Natural killer cell (primary cell): ENCODE measurements around the gene SCT. TPM values are rescaled to one million over a fixed set of nuclear protein-coding genes. Genes with fewer than 3 reads are reported as not detected.

ENCODE experiments used
- ATAC-seq, 3 donors: fragments of 150-1000 bp in 2 of 3; fragments of 200-7000 bp in 1 of 3; cut with Tn5 transposase; 1 replicate in 1 of 3; 2 replicates in 2 of 3; pipeline ENCODE4 v1.10.0; 2021; ENCODE audit warnings: mild to moderate bottlenecking in 2 of 3, moderate library complexity in 2 of 3
- DNase-seq, 2 donors: peaks; one replicate each; pipeline versions ENCODE4 v3.0.0 to v3.0.0-alpha.2; 2013 to 2021; ENCODE audit warnings: mixed read lengths in 1 of 2
- H3K27ac ChIP-seq: one replicate; pipeline ENCODE4 v1.5.1; 2013; ENCODE audit warnings: mild to moderate bottlenecking, low read length
- H3K27me3 ChIP-seq: one replicate; pipeline ENCODE4 v1.6.1; 2013; ENCODE audit warnings: low read length; ENCODE audit not compliant: control insufficient read depth, insufficient read depth
- H3K36me3 ChIP-seq: one replicate; pipeline ENCODE4 v1.6.1; 2013; ENCODE audit warnings: low read length; ENCODE audit not compliant: control insufficient read depth, insufficient read depth
- H3K4me1 ChIP-seq: one replicate; pipeline ENCODE4 v1.6.1; 2013; ENCODE audit warnings: low read length; ENCODE audit not compliant: control insufficient read depth, insufficient read depth
- H3K4me3 ChIP-seq: one replicate; pipeline ENCODE4 v1.5.1; 2013; ENCODE audit warnings: low read length
- H3K9me3 ChIP-seq: one replicate; pipeline ENCODE4 v1.6.1; 2013; ENCODE audit warnings: low read length; ENCODE audit not compliant: control insufficient read depth, insufficient read depth
- H3K27ac Mint-ChIP-seq, 2 donors: one replicate each; pipeline ENCODE4 v1.8.0; 2022; ENCODE audit warnings: mild to moderate bottlenecking in 2 of 2, mixed read lengths in 2 of 2, moderate library complexity in 1 of 2
- H3K27me3 Mint-ChIP-seq, 2 donors: one replicate each; pipeline ENCODE4 v1.8.0; 2022; ENCODE audit warnings: low read depth in 2 of 2, mixed read lengths in 2 of 2
- H3K36me3 Mint-ChIP-seq: one replicate; pipeline ENCODE4 v1.8.0; 2022; ENCODE audit warnings: mixed read lengths
- H3K4me1 Mint-ChIP-seq, 2 donors: one replicate each; pipeline ENCODE4 v1.8.0; 2022; ENCODE audit warnings: mixed read lengths in 2 of 2
- H3K4me3 Mint-ChIP-seq: one replicate; pipeline ENCODE4 v1.8.0; 2022; ENCODE audit warnings: mild to moderate bottlenecking, moderate library complexity, mixed read lengths
- H3K9me3 Mint-ChIP-seq, 2 donors: one replicate each; pipeline ENCODE4 v1.8.0; 2022; ENCODE audit warnings: mixed read lengths in 2 of 2
- CTCF ChIP-seq: fragments of 200-600 bp; IDR thresholded peaks from one replicate; pipeline ENCODE4 v1.8.0; 2022; ENCODE audit warnings: antibody characterized with exemption
- WGBS: methylation state at CpG from one replicate; pipeline ENCODE4 v1.1.7; 2013; ENCODE audit warnings: missing lambda C conversion rate; ENCODE audit not compliant: insufficient coverage; 5-methylcytosine and 5-hydroxymethylcytosine counted together
- intact Hi-C: fragments of 100-400 bp; cut with micrococcal nuclease; formaldehyde crosslinking; loops from one replicate; pipeline ENCODE4 v1.14.2; 2022
- total RNA-seq, 4 donors: library from RNA; stranded (reverse); fragments of 120-200 nt in 1 of 4; gene quantifications; one replicate each; pipeline versions ENCODE4 v1.2.3 to v1.2.4, GENCODE V29; 2013 to 2022

The SCT gene
- total RNA-seq, 3 donors from 2014 or later (not counting 1 experiment from before 2014, with no cell fraction given): not detected

GRCh38 chr11:637593-638521 is 10.9 kb upstream of the SCT start:
- H3K4me1 ChIP-seq: peaks cover 21% of the 10 kb centered on the region
- H3K4me3 ChIP-seq: no peak overlapping the region
- no peaks in the 10 kb centered on the region for H3K36me3 Mint-ChIP-seq
- H3K4me1 Mint-ChIP-seq: peaks cover 5 to 19% of the 10 kb centered on the region in 2 donors
- peaks cover 4% of the 10 kb centered on the region for H3K9me3 ChIP-seq
- peaks cover 8 to 24% of the 10 kb centered on the region in 2 donors for H3K27me3 Mint-ChIP-seq
- no peak overlapping the region for H3K27ac ChIP-seq
- DNase-seq (peak in 1 of 2 donors; percentile 7), ATAC-seq (no peak)
- H3K4me3 Mint-ChIP-seq: peak overlapping the region; percentile 57
- 33% methylated on average over 54 of the region's 55 CpGs for WGBS
- intact Hi-C loops: no loop called here
- TF ChIP-seq CTCF: no peak
- H3K36me3 ChIP-seq: peaks cover 2% of the 10 kb centered on the region
- no peaks in the 10 kb centered on the region for H3K9me3 Mint-ChIP-seq
- peaks cover 16% of the 10 kb centered on the region for H3K27me3 ChIP-seq
- peak overlapping the region in 1 of 2 donors; percentile 47 for H3K27ac Mint-ChIP-seq

- Histone ChIP-seq H3K9me3 (no peaks in the 10 kb centered on the region), H3K4me3 (no peak overlapping the region), H3K36me3 (no peaks in the 10 kb centered on the region), H3K27ac (no peak overlapping the region), H3K27me3 (peaks cover 16% of the 10 kb centered on the region), H3K4me1 (peaks cover 18% of the 10 kb centered on the region)
- H3K4me1 Mint-ChIP-seq: peaks cover 5 to 14% of the 10 kb centered on the region in 2 donors
- H3K4me3 Mint-ChIP-seq: peak overlapping the region; percentile 57
- WGBS: 2% methylated on average over 34 of the region's 34 CpGs
- DNase-seq (peak in 1 of 2 donors; percentile 20), ATAC-seq (no peak)
- H3K27ac Mint-ChIP-seq: no peak overlapping the region
- H3K27me3 Mint-ChIP-seq: peaks cover 8 to 24% of the 10 kb centered on the region in 2 donors
- intact Hi-C loops: no loop called here
- no peak for TF ChIP-seq CTCF
- H3K9me3 Mint-ChIP-seq: no peaks in the 10 kb centered on the region
- H3K36me3 Mint-ChIP-seq: no peaks in the 10 kb centered on the region
Observed at GRCh38 chr11:637333-637592, 10.3 kb upstream of the SCT start.

GRCh38 chr11:636511-637332 is 9.7 kb upstream of the SCT start, which contains the start of gene DRD4:
TSS of gene DRD4 (plus strand) at chr11:637269. CDS start at chr11:637305, 36 bp downstream.
- ATAC-seq (peak in 2 of 3 donors; percentile 42 to 49), DNase-seq (peak in 1 of 2 donors; percentile 14)
- no peak within 1 kb of the TSS for H3K4me3 ChIP-seq
- peaks cover 18% of the 10 kb centered on the region for H3K4me1 ChIP-seq
- H3K9me3 ChIP-seq: no peaks in the 10 kb centered on the region
- Mint-ChIP-seq H3K4me3 (peak within 1 kb of the TSS; percentile 57), H3K27me3 (peaks cover 8 to 24% of the 10 kb centered on the region in 2 donors), H3K4me1 (peaks cover 5 to 14% of the 10 kb centered on the region in 2 donors), H3K36me3 (no peaks in the 10 kb centered on the region), H3K9me3 (no peaks in the 10 kb centered on the region), H3K27ac (peak within 1 kb of the TSS in 1 of 2 donors; percentile 47)
- H3K36me3 ChIP-seq: no peaks in the 10 kb centered on the region
- intact Hi-C loops: no loop called here
- WGBS: 16% methylated on average over 100 of the region's 100 CpGs
- H3K27ac ChIP-seq: no peak within 1 kb of the TSS
- no peak for TF ChIP-seq CTCF
- peaks cover 16% of the 10 kb centered on the region for H3K27me3 ChIP-seq
